K562 (cell line): ENCODE measurements around the gene TNNT1. TPM values are rescaled to one million over a fixed set of nuclear protein-coding genes. Genes with fewer than 3 reads are reported as not detected.

ENCODE experiments used
- ATAC-seq: fragments of 200-7000 bp; cut with Tn5 transposase; 3 replicates; pipeline ENCODE4 v1.9.1; 2020; ENCODE audit warnings: moderate library complexity
- BruUV-seq: library from RNA; stranded (reverse); fragments of 400-500 nt; replicated peaks from 2 replicates; lab custom pipeline; 2021; lab: Mats Ljungman, UMichigan
- CTCF ChIA-PET: fragments of 300-600 bp; formaldehyde crosslinking; extraction: SDS; loops from one replicate; lab custom pipeline; 2021; ENCODE audit warnings: low intra/inter-chr PET ratio; lab: Yijun Ruan, JAX
- POLR2A ChIA-PET: fragments of 300-600, 350-650 bp; sonication (Branson Sonifier 250); formaldehyde crosslinking; extraction: SDS; loops from one replicate; lab custom pipeline; 2021; ENCODE audit warnings: antibody characterized with exemption, inconsistent platforms; lab: Yijun Ruan, JAX
- DNase-seq, 4 experiments: peaks; one replicate each; pipeline versions ENCODE4 v3.0.0 to v3.0.0-alpha.2; 2011 to 2018; ENCODE audit warnings: low spot score in 3 of 4, mixed read lengths in 3 of 4; ENCODE audit errors: extremely low read depth in 1 of 4
- FAIRE-seq: peaks from 2 replicates; lab custom pipeline; 2011; peaks lifted over from hg19 to GRCh38; lab: Jason Lieb, UNC
- H2AFZ ChIP-seq: 2 replicates; pipeline ENCODE4 v1.6.0; 2011; ENCODE audit warnings: low read depth, low read length, control low read depth, inconsistent platforms
- H3K27ac ChIP-seq: fragments of 200-600 bp; 3 replicates; pipeline ENCODE4 v1.8.0; 2011; ENCODE audit warnings: low read depth, mild to moderate bottlenecking, control low read depth, inconsistent platforms, low read length, moderate library complexity, mixed read lengths; ENCODE audit errors: extremely low read depth
- H3K27me3 ChIP-seq, 2 experiments: fragments of 300-600 bp in 1 of 2; 2 replicates in 1 of 2; 3 replicates in 1 of 2; pipeline versions ENCODE4 v1.6.0 to v1.8.0; 2011; ENCODE audit warnings: inconsistent platforms in 2 of 2, low read length in 2 of 2, mild to moderate bottlenecking in 1 of 2, mixed read lengths in 1 of 2, moderate library complexity in 1 of 2; ENCODE audit not compliant: control insufficient read depth in 2 of 2, insufficient read depth in 2 of 2
- H3K36me3 ChIP-seq: fragments of 300-600 bp; 3 replicates; pipeline ENCODE4 v1.8.0; 2011; ENCODE audit warnings: mild to moderate bottlenecking, low read length, inconsistent platforms; ENCODE audit not compliant: control insufficient read depth, insufficient read depth
- H3K4me1 ChIP-seq, 2 experiments: fragments of 200-600 bp in 1 of 2; replicated peaks in 1 of 2; 2 replicates in 1 of 2; 3 replicates in 1 of 2; pipeline versions ENCODE4 v1.5.1 to v1.8.0; 2011; ENCODE audit warnings: inconsistent platforms in 2 of 2, low read length in 2 of 2, mild to moderate bottlenecking in 1 of 2, mixed read lengths in 1 of 2, moderate library complexity in 1 of 2; ENCODE audit not compliant: control insufficient read depth in 2 of 2, insufficient read depth in 2 of 2
- H3K4me2 ChIP-seq: 2 replicates; pipeline ENCODE4 v1.6.1; 2011; ENCODE audit warnings: low read length, control low read depth, inconsistent platforms, mixed read lengths; ENCODE audit not compliant: insufficient read depth
- H3K4me3 ChIP-seq: fragments of 200-600 bp; sonication (generic), shearing (Covaris generic); 2 replicates; pipeline ENCODE4 v1.5.1; 2016; ENCODE audit warnings: control low read depth, inconsistent platforms
- H3K79me2 ChIP-seq: fragments of 200-600 bp; 3 replicates; pipeline ENCODE4 v1.8.0; 2011; ENCODE audit warnings: low read length, inconsistent platforms; ENCODE audit not compliant: control insufficient read depth, insufficient read depth
- H3K9ac ChIP-seq, 2 experiments: 2 replicates each; pipeline versions ENCODE4 v1.6.0 to v1.6.1; 2011; ENCODE audit warnings: low read depth in 2 of 2, low read length in 2 of 2, control low read depth in 1 of 2, inconsistent platforms in 1 of 2, mild to moderate bottlenecking in 1 of 2, mixed read lengths in 1 of 2; ENCODE audit not compliant: insufficient read depth in 1 of 2
- H3K9me1 ChIP-seq: one replicate; pipeline ENCODE4 v1.6.0; 2011; ENCODE audit warnings: inconsistent platforms, mild to moderate bottlenecking, low read length, moderate library complexity; ENCODE audit not compliant: control insufficient read depth, insufficient read depth
- H3K9me3 ChIP-seq: replicated peaks from 2 replicates; pipeline ENCODE4 v1.5.1; 2011; ENCODE audit warnings: low read depth, low read length, inconsistent platforms; ENCODE audit not compliant: control insufficient read depth, insufficient read depth
- H4K20me1 ChIP-seq: replicated peaks from 2 replicates; pipeline ENCODE4 v1.6.1; 2011; ENCODE audit warnings: low read length, inconsistent platforms, mixed read lengths; ENCODE audit not compliant: control insufficient read depth, insufficient read depth
- BMI1 ChIP-seq: fragments of 150-350 bp; IDR thresholded peaks from 2 replicates; pipeline ENCODE4 v1.6.1; 2014; ENCODE audit warnings: low read length
- BRD4 ChIP-seq: fragments of 200-600 bp; sonication (generic); IDR thresholded peaks from 2 replicates; pipeline ENCODE4 v1.6.1; 2017; ENCODE audit warnings: inconsistent platforms
- CAMTA2 ChIP-seq: fragments of 250-450 bp; sonication (Bioruptor Pico); conservative IDR thresholded peaks from 2 replicates; pipeline ENCODE4 v1.5.1; 2022
- FOXO4 ChIP-seq: fragments of 450-650 bp; formaldehyde crosslinking; IDR thresholded peaks from 2 replicates; pipeline ENCODE4 v1.4.0; 2020; ENCODE audit warnings: mild to moderate bottlenecking, moderate library complexity
- GTF2B ChIP-seq: IDR thresholded peaks from 2 replicates; pipeline ENCODE4 v1.6.1; 2011; ENCODE audit not compliant: insufficient read length; ENCODE audit errors: extremely low read depth
- HINFP ChIP-seq: fragments of 450-650 bp; conservative IDR thresholded peaks from 2 replicates; pipeline ENCODE4 v1.6.1; 2016; ENCODE audit warnings: missing genetic modification characterization, low read depth, mild to moderate bottlenecking, control low read depth, missing compliant biosample characterization
- HNRNPL ChIP-seq: fragments of 200-400 bp; formaldehyde crosslinking; IDR thresholded peaks from 2 replicates; pipeline ENCODE4 v1.6.1; 2017; ENCODE audit warnings: low read depth, mild to moderate bottlenecking, low read length
- TCF3 ChIP-seq: sonication (generic); formaldehyde crosslinking; IDR thresholded peaks from 2 replicates; pipeline ENCODE4 v1.4.0; 2020; ENCODE audit warnings: mild to moderate bottlenecking, missing genetic modification reagents
- ZNF175 ChIP-seq: fragments of 200-800 bp; sonication (Bioruptor generic); IDR thresholded peaks from 2 replicates; pipeline ENCODE4 v1.6.1; 2016; ENCODE audit warnings: low read depth, mild to moderate bottlenecking, missing genetic modification characterization, missing compliant biosample characterization
- ZNF23 ChIP-seq: fragments of 250-450 bp; sonication (Bioruptor Pico); IDR thresholded peaks from 2 replicates; pipeline ENCODE4 v1.4.0; 2020; ENCODE audit warnings: mild to moderate bottlenecking
- ZNF263 ChIP-seq: sonication (generic); formaldehyde crosslinking; IDR thresholded peaks from 2 replicates; pipeline ENCODE4 v1.8.0; 2022; ENCODE audit warnings: mild to moderate bottlenecking, missing genetic modification reagents, borderline replicate concordance
- ZNF518B ChIP-seq: fragments of 250-450 bp; sonication (Bioruptor Pico); IDR thresholded peaks from 2 replicates; pipeline ENCODE4 v1.5.0; 2021; ENCODE audit warnings: mild to moderate bottlenecking, moderate library complexity
- WGBS: fragments of 100-300 bp; shearing (Covaris generic); methylation state at CpG from one replicate; pipeline ENCODE4 v1.1.6; 2016; ENCODE audit warnings: low coverage, mixed read lengths; ENCODE audit not compliant: insufficient coverage; ENCODE audit errors: missing lambda C conversion rate; 5-methylcytosine and 5-hydroxymethylcytosine counted together
- in situ Hi-C: fragments of 300-500 bp; cut with MboI; formaldehyde crosslinking; loops from 4 replicates; pipeline ENCODE4 v1.15.0; 2018; ENCODE audit warnings: inconsistent platforms, mixed read lengths
- intact Hi-C: fragments of 100-400 bp; cut with micrococcal nuclease; formaldehyde crosslinking; loops from 2 replicates; pipeline ENCODE4 v1.14.2; 2022
- polyA plus RNA-seq, 8 experiments: library from polyadenylated mRNA; depleted of rRNA in 4 of 8; stranded (reverse) in 5 of 8; unstranded in 3 of 8; fragments of >200 nt; fragmentation: Nextera tagmentation in 2 of 8; fragmentation: Illumina TruSeq in 1 of 8; extraction: Ambion mirVana in 2 of 8; extraction: Trizol in 1 of 8; gene quantifications; 2 replicates each; pipeline versions ENCODE4 v1.2.1 to v1.2.3, GENCODE V29; 2011 to 2014; ENCODE audit warnings: inconsistent platforms in 1 of 8, missing spikeins in 1 of 8
- total RNA-seq, 7 experiments: library from RNA; depleted of rRNA in 6 of 7; stranded (reverse); fragments of >200 nt in 6 of 7; fragmentation: Illumina TruSeq in 2 of 7; extraction: Trizol in 2 of 7; gene quantifications; 2 replicates each; pipeline versions ENCODE4 v1.2.1 to v1.2.3, GENCODE V29; 2011 to 2021; ENCODE audit warnings: low replicate concordance in 1 of 7

TNNT1 gene
- total and polyA plus RNA-seq, 9 of the 15 experiments (the other 6 are each of a cell fraction or from before 2014, with no cell fraction given): 31.8 to 390 (median 227) TPM

GRCh38 chr19:55169136-55169535 lies 20.1 kb upstream of the TNNT1 start:
- intact Hi-C loops: no loop called here
- BruUV-seq: no TSS peak
- FAIRE-seq (no peak), DNase-seq (no peak), ATAC-seq (no peak)
- Histone ChIP-seq H3K27ac (no peak overlapping the region), H2AFZ (no peak overlapping the region), H3K9me3 (no peaks in the 10 kb centered on the region), H3K9ac (no peak overlapping the region), H3K4me3 (no peak overlapping the region), H3K27me3 (no peaks in the 10 kb centered on the region), H3K9me1 (no peaks in the 10 kb centered on the region), H3K4me1 (peaks cover 10 to 43% of the 10 kb centered on the region in 2 experiments; a peak in 4 of 5 replicates), H3K79me2 (no peaks in the 10 kb centered on the region), H4K20me1 (peaks cover 3% of the 10 kb centered on the region), H3K4me2 (no peak overlapping the region), H3K36me3 (no peaks in the 10 kb centered on the region)
- ChIA-PET CTCF (no interaction called here), POLR2A (interaction anchor here (0.6 kb wide), 1 partner anchor 63 kb away, joined by 3 read pairs; no protein-coding TSS in a partner anchor)
- WGBS: 50% methylated on average over 4 of the region's 4 CpGs
- in situ Hi-C loops: loop anchor here (25.0 kb wide), 1 partner anchor 968 kb away; the partner anchor contains the start of gene ZNF444
- no peak for TF ChIP-seq HNRNPL
- no peak for TF ChIP-seq ZNF263 (CRISPR knock-in tag)
- no peak for TF ChIP-seq BRD4
- TF ChIP-seq GTF2B: no peak
- TF ChIP-seq HINFP (tag): no peak
- TF ChIP-seq TCF3: no peak
- no peak for TF ChIP-seq CAMTA2
- TF ChIP-seq ZNF23: no peak
- no peak for TF ChIP-seq ZNF175 (CRISPR knock-in tag)
- TF ChIP-seq ZNF518B (CRISPR knock-in tag): no peak
- no peak for TF ChIP-seq BMI1
- no peak for TF ChIP-seq FOXO4 (CRISPR knock-in tag)
